ENCODE results near the gene RBM43. TPM values are rescaled to one million over a fixed set of nuclear protein-coding genes. Genes with fewer than 3 reads are reported as not detected.
A peak's percentile ranks its signal among the peaks of the same experiment; 100 is the strongest.
"Not testable (repeated sequence)": the region's sequence is repeated elsewhere in the genome, so short reads cannot be mapped to it uniquely, and the experiment has no call there.

Gene RBM43
- total RNA-seq, 1 donor from 2014 or later = 5.1 TPM

GRCh38 chr2:151299920-151300539 lies 38.4 kb upstream of the RBM43 start:
- no peak for DNase-seq (ENCODE audit: extremely low spot score, unreplicated experiment)
- peaks cover 8% of the 10 kb centered on the region for H3K4me1 Mint-ChIP-seq (ENCODE audit: unreplicated experiment)

GRCh38 chr2:151297882-151298281 lies 36.2 kb upstream of the RBM43 start:
- Mint-ChIP-seq H3K9me3 (peaks cover 6% of the 10 kb centered on the region), H3K4me3 (no peak overlapping the region), H3K36me3 (no peaks in the 10 kb centered on the region), H3K4me1 (ENCODE audit: unreplicated experiment) (peaks cover 8% of the 10 kb centered on the region), H3K27me3 (no peaks in the 10 kb centered on the region), H3K27ac (no peak overlapping the region)
- no peak for TF ChIP-seq CTCF (conservative IDR thresholded peaks at IDR 0.05)
- DNase-seq (ENCODE audit: extremely low spot score, unreplicated experiment) = no peak

More at GRCh38 chr2:151299920-151300539, 38.4 kb upstream of the RBM43 start:
- H3K4me3 Mint-ChIP-seq = no peak overlapping the region
- H3K36me3 Mint-ChIP-seq = no peaks in the 10 kb centered on the region
- H3K27ac Mint-ChIP-seq = no peak overlapping the region
- H3K27me3 Mint-ChIP-seq = no peaks in the 10 kb centered on the region
- no peak for TF ChIP-seq CTCF (conservative IDR thresholded peaks at IDR 0.05)
- H3K9me3 Mint-ChIP-seq = peaks cover 6% of the 10 kb centered on the region

DNA sequence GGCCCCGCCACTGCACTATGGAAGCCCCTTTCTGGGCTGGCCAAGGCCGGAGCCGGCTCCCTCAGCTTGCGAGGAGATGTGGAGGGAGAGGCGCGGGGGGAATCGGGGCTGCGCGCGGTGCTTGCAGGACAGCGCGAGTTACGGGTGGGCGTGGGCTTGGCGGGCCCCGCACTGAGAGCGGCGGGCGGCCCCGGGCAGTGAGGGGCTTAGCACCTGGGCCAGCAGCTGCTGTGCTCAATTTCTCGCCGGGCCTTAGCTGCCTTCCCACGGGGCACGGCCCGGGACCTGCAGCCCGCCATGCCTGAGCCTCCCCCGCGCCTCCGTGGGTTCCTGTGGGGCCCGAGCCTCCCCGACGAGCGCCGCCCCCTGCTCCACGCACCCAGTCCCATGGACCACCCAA lies 34.3 kb upstream of the RBM43 start:
- peaks cover 12% of the 10 kb centered on the region for H3K4me1 Mint-ChIP-seq (ENCODE audit: unreplicated experiment)
- H3K4me3 Mint-ChIP-seq; H3K9me3 Mint-ChIP-seq; H3K36me3 Mint-ChIP-seq; DNase-seq (ENCODE audit: extremely low spot score, unreplicated experiment); H3K27ac Mint-ChIP-seq; H3K27me3 Mint-ChIP-seq: not testable (repeated sequence)

GRCh38 chr2:151292546-151292945 lies 30.9 kb upstream of the RBM43 start:
- no peak for DNase-seq (ENCODE audit: extremely low spot score, unreplicated experiment)
- no peak overlapping the region for H3K4me3 Mint-ChIP-seq
- peaks cover 10% of the 10 kb centered on the region for H3K4me1 Mint-ChIP-seq (ENCODE audit: unreplicated experiment)
- H3K9me3 Mint-ChIP-seq = peaks cover 6% of the 10 kb centered on the region
- no peak overlapping the region for H3K27ac Mint-ChIP-seq
- H3K27me3 Mint-ChIP-seq = peaks cover 6% of the 10 kb centered on the region
- no peaks in the 10 kb centered on the region for H3K36me3 Mint-ChIP-seq
- no peak for TF ChIP-seq CTCF (conservative IDR thresholded peaks at IDR 0.05)

- no peak for TF ChIP-seq CTCF (conservative IDR thresholded peaks at IDR 0.05)
- no peaks in the 10 kb centered on the region for H3K36me3 Mint-ChIP-seq
- H3K27me3 Mint-ChIP-seq = peaks cover 6% of the 10 kb centered on the region
- H3K27ac Mint-ChIP-seq = no peak overlapping the region
- peaks cover 10% of the 10 kb centered on the region for H3K4me1 Mint-ChIP-seq (ENCODE audit: unreplicated experiment)
- H3K4me3 Mint-ChIP-seq = no peak overlapping the region
- DNase-seq (ENCODE audit: extremely low spot score, unreplicated experiment) = no peak
- H3K9me3 Mint-ChIP-seq = peaks cover 6% of the 10 kb centered on the region
Measured at GRCh38 chr2:151292141-151292540, 30.5 kb upstream of the RBM43 start.

DNA sequence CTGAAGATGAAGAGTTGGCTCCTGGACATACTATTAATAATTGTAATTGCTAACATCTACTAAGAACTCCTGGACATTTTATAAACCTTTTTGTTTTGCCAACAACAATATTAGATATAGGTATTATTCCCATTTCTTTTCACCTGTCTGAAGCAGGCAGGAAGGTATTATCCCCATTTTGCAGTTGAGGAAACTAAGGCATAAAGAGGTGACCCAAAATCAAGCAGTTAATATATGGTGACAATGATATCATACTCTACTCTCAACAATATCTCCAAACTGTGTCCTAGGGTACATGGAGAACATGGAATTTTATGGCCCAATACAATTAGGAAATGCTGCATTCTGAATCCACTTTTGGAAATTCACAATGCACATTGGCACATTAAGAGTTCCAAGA lies 29.6 kb upstream of the RBM43 start:
- H3K27ac Mint-ChIP-seq = no peak overlapping the region
- no peaks in the 10 kb centered on the region for H3K9me3 Mint-ChIP-seq
- H3K4me3 Mint-ChIP-seq = peak overlapping the region; percentile 88
- H3K36me3 Mint-ChIP-seq = no peaks in the 10 kb centered on the region
- no peak for TF ChIP-seq CTCF (conservative IDR thresholded peaks at IDR 0.05)
- H3K27me3 Mint-ChIP-seq = peaks cover 6% of the 10 kb centered on the region
- DNase-seq (ENCODE audit: extremely low spot score, unreplicated experiment) = no peak
- H3K4me1 Mint-ChIP-seq (ENCODE audit: unreplicated experiment) = peaks cover 10% of the 10 kb centered on the region
